Stimulated activated CD8-positive, alpha-beta memory T cell treated with anti-CD3 and anti-CD28 coated beads, Interleukin-12 subunit alpha, Interleukin-12 subunit beta, amount 100 ng/mL, for 1 hour (primary cell): ENCODE data around the gene TMEM9.

Source experiments
- DNase-seq: peaks from one replicate; pipeline ENCODE4 v3.0.0-alpha.2; 2020; ENCODE audit warnings: low read depth

Gene TMEM9

GRCh38 chr1:201105688-201106087, 48.6 kb downstream of the TMEM9 start:
- no peak for DNase-seq

GRCh38 chr1:201104141-201104540, 50.1 kb downstream of the TMEM9 start:
- no peak for DNase-seq

GRCh38 chr1:201103666-201104065, 50.6 kb downstream of the TMEM9 start:
- no peak for DNase-seq

- no peak for DNase-seq
Measured at GRCh38 chr1:201100169-201100930, 53.9 kb downstream of the TMEM9 start.

GRCh38 chr1:201098992-201099677, 55.1 kb downstream of the TMEM9 start:
- no peak for DNase-seq

- no peak for DNase-seq
Measured at GRCh38 chr1:201096977-201097856, 57.1 kb downstream of the TMEM9 start.

- no peak for DNase-seq
Measured at GRCh38 chr1:201096041-201096461, 58.2 kb downstream of the TMEM9 start.

- DNase-seq = no peak
Measured at GRCh38 chr1:201095581-201095980, 58.7 kb downstream of the TMEM9 start.

GRCh38 chr1:201094832-201095231, 59.4 kb downstream of the TMEM9 start:
- no peak for DNase-seq

GRCh38 chr1:201093962-201094361, 60.3 kb downstream of the TMEM9 start:
- no peak for DNase-seq

- no peak for DNase-seq
Measured at GRCh38 chr1:201093561-201093960, 60.7 kb downstream of the TMEM9 start.

GRCh38 chr1:201092738-201093137, 61.5 kb downstream of the TMEM9 start:
- no peak for DNase-seq

- no peak for DNase-seq
Measured at GRCh38 chr1:201091256-201091655, 63.0 kb downstream of the TMEM9 start.

GRCh38 chr1:201090541-201090940, 63.7 kb downstream of the TMEM9 start:
- DNase-seq = no peak

GRCh38 chr1:201089596-201089995, 64.7 kb downstream of the TMEM9 start:
- no peak for DNase-seq

- no peak for DNase-seq
Measured at GRCh38 chr1:201088901-201089525, 65.3 kb downstream of the TMEM9 start.

GRCh38 chr1:201088395-201088794, 65.9 kb downstream of the TMEM9 start:
- no peak for DNase-seq

- DNase-seq = peak; percentile 7
Measured at GRCh38 chr1:201085902-201086735, 68.2 kb downstream of the TMEM9 start.
